Activated naive CD4-positive, alpha-beta T cell treated with anti-CD3 and anti-CD28 coated beads for 36 hours (primary cell): Measurements from ENCODE around the gene COASY. TPM values are rescaled to one million over a fixed set of nuclear protein-coding genes. Genes with fewer than 3 reads are reported as not detected.
"Not testable (repeated sequence)": the region's sequence is repeated elsewhere in the genome, so short reads cannot be mapped to it uniquely, and the experiment has no call there.

Source experiments
- CTCF ChIA-PET: fragments of 350-600 bp; sonication (Branson Sonifier 250); formaldehyde crosslinking; loops from one replicate; lab custom pipeline; 2021; ENCODE audit warnings: antibody characterized with exemption; lab: Charles Lee
- DNase-seq: peaks from one replicate; pipeline ENCODE4 v3.0.0-alpha.2; 2020
- H3K27ac Mint-ChIP-seq: one replicate; pipeline ENCODE4 v1.8.0; 2021; ENCODE audit warnings: mild to moderate bottlenecking, mixed read lengths
- H3K27me3 Mint-ChIP-seq: one replicate; pipeline ENCODE4 v1.8.0; 2021; ENCODE audit warnings: low read depth, mixed read lengths
- H3K36me3 Mint-ChIP-seq: one replicate; pipeline ENCODE4 v1.8.0; 2021; ENCODE audit warnings: low read depth, mixed read lengths
- H3K4me1 Mint-ChIP-seq: one replicate; pipeline ENCODE4 v1.8.0; 2021; ENCODE audit warnings: low read depth, mixed read lengths
- H3K4me3 Mint-ChIP-seq: one replicate; pipeline ENCODE4 v1.8.0; 2021; ENCODE audit warnings: mild to moderate bottlenecking, moderate library complexity, mixed read lengths
- H3K9me3 Mint-ChIP-seq: one replicate; pipeline ENCODE4 v1.8.0; 2021; ENCODE audit warnings: mixed read lengths
- intact Hi-C: fragments of 100-400 bp; cut with micrococcal nuclease; formaldehyde crosslinking; loops from one replicate; pipeline ENCODE4 v1.15.1; 2023
- microRNA-seq: library from miRNA; unstranded; fragments of <30 nt; microRNA quantifications from one replicate; pipeline ENCODE4 v1.2.0, GENCODE V29; 2022; ENCODE audit warnings: borderline microRNAs expressed, borderline replicate concordance
- total RNA-seq, 2 experiments: library from RNA; stranded (reverse); gene quantifications; one replicate each; pipeline ENCODE4 v1.2.3, GENCODE V29; 2021

Gene COASY
- total RNA-seq, 2 experiments from 2014 or later, result 93.3 to 93.6 TPM

GRCh38 chr17:42609182-42609813 lies 47.4 kb downstream of the COASY start, which contains the start of the genes RETREG3 and TUBG1:
Gene RETREG3, minus strand, starts transcription at chr17:42609374. Its CDS starts 50 bp downstream, at chr17:42609324.
Gene TUBG1, plus strand, starts transcription at chr17:42609683. Its CDS starts 55 bp downstream, at chr17:42609738.
- Mint-ChIP-seq H3K4me3 (peak within 1 kb of the TSS; percentile 100), H3K27me3 (no peaks in the 10 kb centered on the region), H3K36me3 (peaks cover 26% of the 10 kb centered on the region), H3K9me3 (no peaks in the 10 kb centered on the region), H3K27ac (peak within 1 kb of the TSS; percentile 93), H3K4me1 (peaks cover 45% of the 10 kb centered on the region)
- intact Hi-C loops, result loop anchor here (1.0 to 5.0 kb wide), 4 partner anchors 32 to 390 kb away; partner anchors contain the start of genes PSMC3IP, RPL27 and TUBG2
- DNase-seq, result peak; percentile 99
- CTCF ChIA-PET, result interaction anchor here (0.7 to 2.9 kb wide), 6 partner anchors 11 to 154 kb away, joined by 3 to 30 read pairs (median 4); partner anchors contain the start of gene PSMC3IP

- peak; percentile 24 for DNase-seq
- CTCF ChIA-PET, result interaction anchor here (2.2 to 2.9 kb wide), 2 partner anchors 31 to 70 kb away, joined by 15 to 30 read pairs; partner anchors contain the start of gene PSMC3IP
- H3K4me3 Mint-ChIP-seq, result peak overlapping the region; percentile 100
- H3K36me3 Mint-ChIP-seq, result peaks cover 33% of the 10 kb centered on the region
- not testable (repeated sequence) for H3K9me3 Mint-ChIP-seq, H3K27me3 Mint-ChIP-seq
- peaks cover 37% of the 10 kb centered on the region for H3K4me1 Mint-ChIP-seq
- intact Hi-C loops, result loop anchor here (1.0 to 5.0 kb wide), 4 partner anchors 33 to 389 kb away; partner anchors contain the start of genes PSMC3IP, RPL27 and TUBG2
- peak overlapping the region; percentile 80 for H3K27ac Mint-ChIP-seq
Measured at GRCh38 chr17:42609814-42610801, 48.2 kb downstream of the COASY start.

DNA sequence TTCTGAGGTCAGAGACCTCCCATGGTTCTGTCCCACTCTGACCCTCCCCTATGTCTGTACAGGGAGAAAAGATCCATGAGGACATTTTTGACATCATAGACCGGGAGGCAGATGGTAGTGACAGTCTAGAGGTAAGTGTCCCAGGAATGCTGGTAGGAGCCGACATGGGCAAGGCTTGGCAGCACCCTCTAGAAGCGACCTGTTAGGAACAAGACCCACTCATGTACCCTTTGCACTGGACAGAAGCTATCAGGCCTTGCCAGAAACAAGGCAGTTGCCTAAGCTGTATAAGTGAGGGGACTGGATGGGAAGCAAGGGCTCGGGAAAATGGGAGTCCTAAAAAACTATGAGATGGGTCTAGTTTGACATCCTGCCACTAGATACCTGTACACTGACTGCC lies 50.1 kb downstream of the COASY start:
- intact Hi-C loops, result no loop called here
- DNase-seq, result no peak
- Mint-ChIP-seq H3K27me3 (no peaks in the 10 kb centered on the region), H3K9me3 (no peaks in the 10 kb centered on the region), H3K36me3 (peaks cover 40% of the 10 kb centered on the region), H3K4me1 (peaks cover 19% of the 10 kb centered on the region), H3K4me3 (no peak overlapping the region), H3K27ac (no peak overlapping the region)
- CTCF ChIA-PET, result interaction anchor here (0.7 to 0.9 kb wide), 2 partner anchors 34 to 212 kb away, joined by 3 to 4 read pairs; partner anchors contain the start of genes BECN1 and PSMC3IP

GRCh38 chr17:42613699-42614295 lies 51.8 kb downstream of the COASY start:
- no peak for DNase-seq
- Mint-ChIP-seq H3K36me3 (peaks cover 38% of the 10 kb centered on the region), H3K4me3 (no peak overlapping the region), H3K27me3 (no peaks in the 10 kb centered on the region), H3K27ac (peak overlapping the region; percentile 19), H3K4me1 (peaks cover 10% of the 10 kb centered on the region), H3K9me3 (no peaks in the 10 kb centered on the region)
- CTCF ChIA-PET, result no interaction called here
- intact Hi-C loops, result no loop called here

Small RNA genes within 50 kb of the gene (microRNA-seq; reads per million reads assigned to microRNA genes)
- gene MIR5010, result 2.2 reads per million

Other genes starting within 250 kb of the COASY start
- gene STAT3, start 173.7 kb upstream of the COASY start, total RNA-seq, result 100 to 1,000 TPM; 404 to 408 TPM
- gene CAVIN1, start 138.9 kb upstream of the COASY start, total RNA-seq, result under 1 TPM; 0.64 to 0.67 TPM
- 10 to 100 TPM in 1 of 2 experiments, 1 to 10 TPM in 1; 9.9 to 10.3 TPM for gene ATP6V0A1, start 103.3 kb upstream of the COASY start, total RNA-seq
- 10 to 100 TPM; 11.1 to 11.9 TPM for gene NAGLU, start 25.9 kb upstream of the COASY start, total RNA-seq
- under 1 TPM; 0.26 to 0.67 TPM for gene HSD17B1, start 9.2 kb upstream of the COASY start, total RNA-seq
- gene MLX, start 5.0 kb downstream of the COASY start, total RNA-seq, result 10 to 100 TPM; 22.1 to 24.7 TPM
- 10 to 100 TPM; 38.6 to 42.2 TPM for gene PSMC3IP, start 15.6 kb downstream of the COASY start, total RNA-seq
- 10 to 100 TPM; 28.6 to 33.5 TPM for gene RETREG3, start 47.2 kb downstream of the COASY start, total RNA-seq
- 10 to 100 TPM; 91.3 to 92.0 TPM for gene TUBG1, start 47.5 kb downstream of the COASY start, total RNA-seq
- 1 to 10 TPM; 9.1 to 9.9 TPM for gene TUBG2, start 97.1 kb downstream of the COASY start, total RNA-seq
- gene PLEKHH3, start 114.8 kb downstream of the COASY start, total RNA-seq, result under 1 TPM; 0.62 to 0.77 TPM
- gene CCR10, start 119.7 kb downstream of the COASY start, total RNA-seq, result under 1 TPM; 0.14 to 0.20 TPM
- 1 to 10 TPM; 1.4 to 1.5 TPM for gene CNTNAP1, start 120.4 kb downstream of the COASY start, total RNA-seq
- gene EZH1, start 182.9 kb downstream of the COASY start, total RNA-seq, result 10 to 100 TPM; 31.9 to 34.0 TPM
- gene RAMP2, start 199.1 kb downstream of the COASY start, total RNA-seq, result not detected
- gene VPS25, start 211.3 kb downstream of the COASY start, total RNA-seq, result 10 to 100 TPM; 57.5 to 58.2 TPM
- gene WNK4, start 218.5 kb downstream of the COASY start, total RNA-seq, result under 1 TPM; 0.17 to 0.41 TPM
- 10 to 100 TPM; 23.7 to 24.4 TPM for gene COA3, start 236.6 kb downstream of the COASY start, total RNA-seq
- gene CNTD1, start 236.7 kb downstream of the COASY start, total RNA-seq, result not detected